H1 (cell line): ENCODE measurements around the gene NDUFA13. TPM values are rescaled to one million over a fixed set of nuclear protein-coding genes. Genes with fewer than 3 reads are reported as not detected.

Source experiments
- CTCF ChIA-PET: fragments of 300-600 bp; sonication (Branson Sonifier 250); formaldehyde crosslinking; loops from one replicate; lab custom pipeline; 2021; ENCODE audit not compliant: partially characterized antibody; lab: Charles Lee
- POLR2A ChIA-PET: fragments of 300-600 bp; sonication (Branson Sonifier 250); formaldehyde crosslinking; loops from one replicate; lab custom pipeline; 2021; ENCODE audit warnings: inconsistent platforms; ENCODE audit not compliant: partially characterized antibody; lab: Charles Lee
- DNase-seq, 2 experiments: peaks; one replicate each; pipeline versions ENCODE4 v3.0.0 to v3.0.0-alpha.2; 2010 to 2022; ENCODE audit warnings: low spot score in 2 of 2, low read depth in 1 of 2, mixed read lengths in 1 of 2
- FAIRE-seq: peaks from 2 replicates; lab custom pipeline; 2011; peaks lifted over from hg19 to GRCh38; lab: Jason Lieb, UNC
- H2AFZ ChIP-seq: 2 replicates; pipeline ENCODE4 v1.8.1; 2012; ENCODE audit warnings: low read length, inconsistent platforms
- H2AK5ac ChIP-seq: 2 replicates; pipeline ENCODE4 v1.6.1; 2013; ENCODE audit warnings: low read depth, low read length
- H2BK120ac ChIP-seq: replicated peaks from 2 replicates; pipeline ENCODE3; 2013; ENCODE audit warnings: low read depth, low read length, inconsistent platforms
- H2BK12ac ChIP-seq: 2 replicates; pipeline ENCODE4 v1.6.1; 2013; ENCODE audit warnings: low read depth, low read length
- H2BK15ac ChIP-seq: 2 replicates; pipeline ENCODE4 v1.6.1; 2013; ENCODE audit warnings: low read length
- H2BK20ac ChIP-seq: 2 replicates; pipeline ENCODE4 v1.6.1; 2013; ENCODE audit warnings: low read length
- H2BK5ac ChIP-seq: 2 replicates; pipeline ENCODE4 v1.6.1; 2013; ENCODE audit warnings: low read depth, low read length
- H3K14ac ChIP-seq: 2 replicates; pipeline ENCODE4 v1.6.1; 2013; ENCODE audit warnings: inconsistent platforms; ENCODE audit not compliant: insufficient read length
- H3K18ac ChIP-seq: 2 replicates; pipeline ENCODE4 v1.6.1; 2013; ENCODE audit warnings: low read length; ENCODE audit errors: extremely low read depth
- H3K23ac ChIP-seq: 2 replicates; pipeline ENCODE4 v1.6.1; 2013; ENCODE audit warnings: inconsistent platforms; ENCODE audit not compliant: insufficient read length
- H3K23me2 ChIP-seq: 2 replicates; pipeline ENCODE4 v1.6.1; 2013; ENCODE audit warnings: low read depth, low read length
- H3K27ac ChIP-seq: 2 replicates; pipeline ENCODE4 v1.6.1; 2011; ENCODE audit warnings: low read depth, low read length, inconsistent platforms
- H3K27me3 ChIP-seq, 4 experiments: replicated peaks in 1 of 4; 1 replicate in 1 of 4; 2 replicates in 3 of 4; pipeline versions ENCODE4 v1.6.1 to v1.8.1; 2011 to 2013; ENCODE audit warnings: low read length in 3 of 4, mild to moderate bottlenecking in 3 of 4, inconsistent platforms in 2 of 4, mixed read lengths in 2 of 4, moderate library complexity in 1 of 4; ENCODE audit not compliant: control insufficient read depth in 3 of 4, insufficient read depth in 3 of 4; ENCODE audit errors: extremely low read depth in 1 of 4
- H3K36me3 ChIP-seq, 4 experiments: 2 replicates each; pipeline versions ENCODE4 v1.6.1 to v1.8.1; 2011 to 2013; ENCODE audit warnings: mild to moderate bottlenecking in 4 of 4, low read length in 3 of 4, moderate library complexity in 2 of 4, control low read depth in 1 of 4, inconsistent platforms in 1 of 4; ENCODE audit not compliant: insufficient read depth in 4 of 4, control insufficient read depth in 2 of 4
- H3K4ac ChIP-seq: replicated peaks from 2 replicates; pipeline ENCODE3; 2013; ENCODE audit warnings: low read length, low read depth, mixed read lengths, inconsistent platforms; ENCODE audit not compliant: insufficient read length
- H3K4me1 ChIP-seq, 4 experiments: replicated peaks in 1 of 4; 1 replicate in 1 of 4; 2 replicates in 3 of 4; pipeline versions ENCODE4 v1.6.1 to v1.8.1; 2011 to 2013; ENCODE audit warnings: low read length in 3 of 4, inconsistent platforms in 2 of 4, mixed read lengths in 1 of 4; ENCODE audit not compliant: insufficient read depth in 4 of 4, control insufficient read depth in 3 of 4
- H3K4me2 ChIP-seq, 2 experiments: 2 replicates each; pipeline versions ENCODE4 v1.6.1 to v1.8.1; 2011 to 2013; ENCODE audit warnings: low read depth in 2 of 2, low read length in 2 of 2, control low read depth in 1 of 2, inconsistent platforms in 1 of 2, mild to moderate bottlenecking in 1 of 2; ENCODE audit not compliant: insufficient read depth in 1 of 2
- H3K4me3 ChIP-seq, 4 experiments: fragments of 200-600, 300-600 bp in 1 of 4; sonication (generic), shearing (Covaris generic), sonication (Bioruptor Twin) in 1 of 4; 2 replicates each; pipeline versions ENCODE4 v1.5.1 to v1.8.1; 2011 to 2016; ENCODE audit warnings: low read length in 4 of 4, low read depth in 3 of 4, control low read depth in 2 of 4, inconsistent platforms in 2 of 4, mild to moderate bottlenecking in 2 of 4, mixed read lengths in 1 of 4, moderate library complexity in 1 of 4; ENCODE audit not compliant: insufficient read depth in 2 of 4; ENCODE audit errors: extremely low read depth in 1 of 4
- H3K56ac ChIP-seq: replicated peaks from 2 replicates; pipeline ENCODE3; 2013; ENCODE audit warnings: low read depth, mild to moderate bottlenecking, mixed read lengths, low read length, inconsistent platforms; ENCODE audit not compliant: insufficient read length
- H3K79me1 ChIP-seq: 2 replicates; pipeline ENCODE4 v1.6.1; 2013; ENCODE audit warnings: low read depth, low read length, control low read depth
- H3K79me2 ChIP-seq, 2 experiments: 2 replicates each; pipeline versions ENCODE4 v1.6.1 to v1.8.1; 2012 to 2013; ENCODE audit warnings: low read length in 2 of 2, mild to moderate bottlenecking in 2 of 2, inconsistent platforms in 1 of 2; ENCODE audit not compliant: insufficient read depth in 2 of 2, control insufficient read depth in 1 of 2
- H3K9ac ChIP-seq, 4 experiments: replicated peaks in 1 of 4; 1 replicate in 1 of 4; 2 replicates in 3 of 4; pipeline versions ENCODE4 v1.6.1 to v1.8.1; 2011 to 2013; ENCODE audit warnings: low read depth in 3 of 4, low read length in 3 of 4, control low read depth in 2 of 4, mild to moderate bottlenecking in 2 of 4, moderate library complexity in 2 of 4, inconsistent platforms in 1 of 4; ENCODE audit errors: extremely low read depth in 1 of 4
- H3K9me3 ChIP-seq, 2 experiments: 2 replicates each; pipeline versions ENCODE4 v1.6.1 to v1.8.1; 2012 to 2013; ENCODE audit warnings: mild to moderate bottlenecking in 2 of 2, moderate library complexity in 2 of 2, control low read depth in 1 of 2, inconsistent platforms in 1 of 2, low read depth in 1 of 2, low read length in 1 of 2, mixed read lengths in 1 of 2; ENCODE audit not compliant: insufficient read depth in 2 of 2
- H4K20me1 ChIP-seq, 2 experiments: replicated peaks in 1 of 2; 2 replicates each; pipeline versions ENCODE3 to v1.8.1; 2011 to 2013; ENCODE audit warnings: inconsistent platforms in 2 of 2, low read length in 2 of 2, mild to moderate bottlenecking in 1 of 2; ENCODE audit not compliant: insufficient read depth in 2 of 2, control insufficient read depth in 1 of 2
- H4K5ac ChIP-seq: 2 replicates; pipeline ENCODE4 v1.6.1; 2013; ENCODE audit warnings: low read length, low read depth, mixed read lengths, inconsistent platforms; ENCODE audit not compliant: insufficient read length
- H4K8ac ChIP-seq: 2 replicates; pipeline ENCODE4 v1.8.0; 2013; ENCODE audit warnings: mild to moderate bottlenecking, moderate library complexity, low read length, inconsistent platforms; ENCODE audit not compliant: insufficient read depth; ENCODE audit errors: extremely low read depth
- H4K91ac ChIP-seq: replicated peaks from 2 replicates; pipeline ENCODE3; 2013; ENCODE audit warnings: low read length, mixed read lengths, inconsistent platforms; ENCODE audit not compliant: insufficient read length
- ATF2 ChIP-seq: IDR thresholded peaks from 2 replicates; pipeline ENCODE4 v1.6.1; 2012; ENCODE audit warnings: low read length, inconsistent platforms
- GABPA ChIP-seq: IDR thresholded peaks from 2 replicates; pipeline ENCODE4 v1.6.1; 2011; ENCODE audit warnings: mild to moderate bottlenecking, low read length, moderate library complexity, borderline replicate concordance; ENCODE audit not compliant: insufficient read depth
- KDM5A ChIP-seq: fragments of 200-600 bp; IDR thresholded peaks from 2 replicates; pipeline ENCODE4 v1.7.1; 2012; ENCODE audit warnings: mild to moderate bottlenecking, low read length, inconsistent platforms, mixed read lengths
- MAFK ChIP-seq: IDR thresholded peaks from 2 replicates; pipeline ENCODE4 v1.6.1; 2012; ENCODE audit warnings: low read depth, mild to moderate bottlenecking, improper control_type of control experiment, low read length
- PHF8 ChIP-seq: fragments of 200-600 bp; sonication (generic); conservative IDR thresholded peaks from 2 replicates; pipeline ENCODE4 v1.7.1; 2012; ENCODE audit warnings: low read depth, mild to moderate bottlenecking, inconsistent platforms, low read length, moderate library complexity
- SIN3A ChIP-seq, 2 experiments: IDR thresholded peaks in 1 of 2; conservative IDR thresholded peaks in 1 of 2; 2 replicates each; pipeline ENCODE4 v1.6.1; 2011 to 2012; ENCODE audit warnings: low read length in 2 of 2, improper control_type of control experiment in 1 of 2, low read depth in 1 of 2, mild to moderate bottlenecking in 1 of 2
- SIRT6 ChIP-seq: IDR thresholded peaks from one replicate; pipeline ENCODE4 v1.7.1; 2012; ENCODE audit warnings: low read length, inconsistent platforms
- SRF ChIP-seq: IDR thresholded peaks from 2 replicates; pipeline ENCODE4 v1.6.1; 2011; ENCODE audit warnings: mild to moderate bottlenecking, low read depth, low read length, moderate library complexity
- SUZ12 ChIP-seq: fragments of 200-600 bp; sonication (generic); IDR thresholded peaks from 2 replicates; pipeline ENCODE4 v1.6.1; 2012; ENCODE audit warnings: mild to moderate bottlenecking, inconsistent platforms, low read length, moderate library complexity, mixed read lengths
- TEAD4 ChIP-seq: IDR thresholded peaks from 2 replicates; pipeline ENCODE4 v1.6.1; 2012; ENCODE audit warnings: low read depth, low read length, inconsistent platforms, mixed read lengths
- WGBS, 2 experiments: shearing (Covaris generic) in 1 of 2; methylation state at CpG; one replicate each; pipeline versions ENCODE4 v1.1.6 to v1.1.7; 2013 to 2015; ENCODE audit warnings: low lambda C conversion rate in 2 of 2, mixed read lengths in 2 of 2, inconsistent platforms in 1 of 2, low coverage in 1 of 2, missing lambda C conversion rate in 1 of 2; ENCODE audit not compliant: insufficient replicate concordance in 2 of 2, insufficient coverage in 1 of 2, insufficient read length in 1 of 2; ENCODE audit errors: extremely low coverage in 1 of 2, missing lambda C conversion rate in 1 of 2; 5-methylcytosine and 5-hydroxymethylcytosine counted together
- polyA plus RNA-seq, 7 experiments: library from polyadenylated mRNA; depleted of rRNA in 3 of 7; stranded (reverse) in 5 of 7; unstranded in 2 of 7; fragments of >200 nt in 5 of 7; fragments of 200-250 nt in 2 of 7; gene quantifications; 1 replicate in 5 of 7; 2 replicates in 1 of 7; 4 replicates in 1 of 7; pipeline versions ENCODE4 v1.2.1 to v1.2.3, GENCODE V29; 2011 to 2013; ENCODE audit warnings: missing spikeins in 2 of 7, mixed read lengths in 2 of 7
- total RNA-seq: library from RNA; stranded (reverse); fragmentation: NEBNext Ultra II Directional; extraction: Animal tissue kit (Norgen Biotek cat#: 25700); gene quantifications from 2 replicates; pipeline ENCODE4 v1.2.1, GENCODE V29; 2021
- TF ChIP-seq, protein P1 (sequence below): IDR thresholded peaks from 2 replicates; pipeline ENCODE4 v1.6.1; 2012; ENCODE audit warnings: inconsistent platforms

The NDUFA13 gene
- total and polyA plus RNA-seq, 2 of the 8 experiments (the other 6 are each of a cell fraction or from before 2014, with no cell fraction given) = 413 to 1,105 TPM

DNA sequence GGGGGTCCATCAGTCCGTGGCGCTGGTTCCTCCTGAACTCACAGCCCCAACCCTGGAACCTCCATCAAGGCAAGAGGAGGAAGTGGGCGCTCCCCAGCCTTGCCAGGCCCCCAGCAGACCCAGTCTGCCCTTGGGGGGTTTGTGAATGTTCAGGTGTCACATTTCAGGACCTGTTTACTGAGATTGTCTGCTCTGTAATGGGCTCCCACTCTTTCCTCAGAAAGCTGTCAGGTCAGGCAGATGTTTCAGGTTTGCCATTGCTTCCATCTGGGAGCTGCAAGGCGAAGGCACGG lies 30.1 kb upstream of the NDUFA13 start:
- H3K27ac ChIP-seq = no peak overlapping the region
- no peak overlapping the region; the same call in 1 of the 2 replicates for H2BK5ac ChIP-seq
- H3K18ac ChIP-seq = no peak overlapping the region; the same call in 1 of the 2 replicates
- H3K79me2 ChIP-seq = peaks cover 0 to 67% of the 10 kb centered on the region in 2 experiments; a peak in 3 of 4 replicates
- H3K9me3 ChIP-seq = no peaks in the 10 kb centered on the region
- H2BK12ac ChIP-seq = 0 out of 2 replicates have a peak overlapping the region, but pooled peaks have one; percentile 39
- no peaks in the 10 kb centered on the region for H3K23me2 ChIP-seq
- H2AFZ ChIP-seq = no peak overlapping the region
- H3K79me1 ChIP-seq = peaks cover 21% of the 10 kb centered on the region
- peaks cover 0 to 3% (median under 1%) of the 10 kb centered on the region in 4 experiments; a peak in 2 of 8 replicates for H3K36me3 ChIP-seq
- FAIRE-seq = no peak
- no peak overlapping the region for H3K4ac ChIP-seq
- DNase-seq = no peak
- no peak overlapping the region for H2BK120ac ChIP-seq
- WGBS, 2 experiments = 91% methylated on average over 5 of the region's 5 CpGs; no CpG with 5 or more reads in 1 of the 2 experiments
- H4K5ac ChIP-seq = no peak overlapping the region
- no peak overlapping the region for H3K4me2 ChIP-seq
- H3K23ac ChIP-seq = no peak overlapping the region
- H4K8ac ChIP-seq = no peak overlapping the region
- H3K4me3 ChIP-seq = no peak overlapping the region
- ChIA-PET CTCF (interaction anchor here (0.9 to 9.8 kb wide), 4 partner anchors 10 to 120 kb away, joined by 3 to 146 read pairs (median 26); no protein-coding TSS in a partner anchor), POLR2A (interaction anchor here (0.8 to 1.5 kb wide), 6 partner anchors 11 to 95 kb away, joined by 3 to 4 read pairs (median 3); partner anchors contain the start of gene GATAD2A)
- H3K4me1 ChIP-seq = peaks cover 11 to 32% (median 22%) of the 10 kb centered on the region in 4 experiments
- H3K14ac ChIP-seq = no peak overlapping the region
- H2BK15ac ChIP-seq = no peak overlapping the region
- no peak overlapping the region for H4K91ac ChIP-seq
- no peaks in the 10 kb centered on the region for H3K27me3 ChIP-seq
- H4K20me1 ChIP-seq = peaks cover 13 to 40% of the 10 kb centered on the region in 2 experiments
- H3K9ac ChIP-seq = no peak overlapping the region
- H2AK5ac ChIP-seq = no peak overlapping the region
- H2BK20ac ChIP-seq = no peak overlapping the region
- no peak overlapping the region for H3K56ac ChIP-seq
- TF ChIP-seq SRF (no peak), KDM5A (no peak), ATF2 (no peak), SIRT6 (no peak), SIN3A (conservative IDR thresholded peaks at IDR 0.05 in 1 of 2, IDR thresholded peaks at IDR 0.05 in 1 of 2; ENCODE audit: low read depth in 1 of 2, low read length in 2 of 2) (no peak), MAFK (no peak), PHF8 (no peak), TEAD4 (no peak), SUZ12 (no peak), GABPA (no peak)
- TF ChIP-seq, protein P1, sequence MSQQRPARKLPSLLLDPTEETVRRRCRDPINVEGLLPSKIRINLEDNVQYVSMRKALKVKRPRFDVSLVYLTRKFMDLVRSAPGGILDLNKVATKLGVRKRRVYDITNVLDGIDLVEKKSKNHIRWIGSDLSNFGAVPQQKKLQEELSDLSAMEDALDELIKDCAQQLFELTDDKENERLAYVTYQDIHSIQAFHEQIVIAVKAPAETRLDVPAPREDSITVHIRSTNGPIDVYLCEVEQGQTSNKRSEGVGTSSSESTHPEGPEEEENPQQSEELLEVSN = no peak
